IMR-90 (cell line): ENCODE results near the gene UBE2C. TPM values are rescaled to one million over a fixed set of nuclear protein-coding genes. Genes with fewer than 3 reads are reported as not detected.
A peak's percentile ranks its signal among the peaks of the same experiment; 100 is the strongest.

ENCODE experiments used
- ATAC-seq: fragments of 200-7000 bp; cut with Tn5 transposase; 2 replicates; pipeline ENCODE4 v1.9.1; 2020; ENCODE audit warnings: low read depth, mild to moderate bottlenecking, moderate library complexity
- BruUV-seq: library from RNA; stranded (reverse); fragments of 400-500 nt; replicated peaks from 2 replicates; lab custom pipeline; 2021; lab: Mats Ljungman, UMichigan
- CTCF ChIA-PET: fragments of 300-600 bp; formaldehyde crosslinking; extraction: SDS; loops from one replicate; lab custom pipeline; 2021; ENCODE audit warnings: antibody characterized with exemption; lab: Yijun Ruan, JAX
- POLR2A ChIA-PET: fragments of 300-600 bp; sonication (Branson Sonifier 250); formaldehyde crosslinking; loops from one replicate; lab custom pipeline; 2022; ENCODE audit warnings: antibody characterized with exemption; ENCODE audit not compliant: unreplicated experiment; lab: Charles Lee
- DNase-seq: peaks from one replicate; pipeline ENCODE4 v3.0.0; 2013
- H2AFZ ChIP-seq: replicated peaks from 2 replicates; pipeline ENCODE3; 2013; ENCODE audit warnings: low read length, mild to moderate bottlenecking; ENCODE audit not compliant: poor library complexity
- H2AK5ac ChIP-seq: 2 replicates; pipeline ENCODE4 v1.6.1; 2013; ENCODE audit warnings: low read depth, low read length, inconsistent platforms
- H2AK9ac ChIP-seq: replicated peaks from 2 replicates; pipeline ENCODE3; 2013; ENCODE audit warnings: mild to moderate bottlenecking, low read depth, low read length, moderate library complexity; ENCODE audit not compliant: poor library complexity
- H2BK120ac ChIP-seq: 2 replicates; pipeline ENCODE4 v1.6.1; 2013; ENCODE audit warnings: low read depth, low read length, inconsistent platforms
- H2BK15ac ChIP-seq: 3 replicates; pipeline ENCODE4 v1.6.1; 2013; ENCODE audit warnings: low read depth, low read length, inconsistent platforms
- H2BK20ac ChIP-seq: 2 replicates; pipeline ENCODE4 v1.6.1; 2013; ENCODE audit warnings: low read depth, mild to moderate bottlenecking, inconsistent platforms, low read length, moderate library complexity
- H2BK5ac ChIP-seq: 2 replicates; pipeline ENCODE4 v1.6.1; 2013; ENCODE audit warnings: mild to moderate bottlenecking, low read depth, low read length, inconsistent platforms; ENCODE audit not compliant: poor library complexity, severe bottlenecking
- H3K14ac ChIP-seq: replicated peaks from 2 replicates; pipeline ENCODE4 v1.6.1; 2013; ENCODE audit warnings: low read depth, low read length, inconsistent platforms
- H3K18ac ChIP-seq: 2 replicates; pipeline ENCODE4 v1.6.1; 2013; ENCODE audit warnings: low read depth, low read length, control low read depth
- H3K23ac ChIP-seq: 2 replicates; pipeline ENCODE4 v1.6.1; 2013; ENCODE audit warnings: low read depth, low read length, inconsistent platforms
- H3K27ac ChIP-seq: 2 replicates; pipeline ENCODE4 v1.5.1; 2013; ENCODE audit warnings: mild to moderate bottlenecking, control low read depth, low read length; ENCODE audit not compliant: insufficient read depth
- H3K27me3 ChIP-seq: 2 replicates; pipeline ENCODE4 v1.6.1; 2013; ENCODE audit warnings: low read length; ENCODE audit not compliant: control insufficient read depth, insufficient read depth
- H3K36me3 ChIP-seq: 2 replicates; pipeline ENCODE4 v1.6.1; 2013; ENCODE audit warnings: low read length, mixed read lengths; ENCODE audit not compliant: control insufficient read depth, insufficient read depth
- H3K4ac ChIP-seq: 2 replicates; pipeline ENCODE4 v1.6.1; 2013; ENCODE audit warnings: low read depth, low read length, inconsistent platforms
- H3K4me1 ChIP-seq: 2 replicates; pipeline ENCODE4 v1.6.1; 2013; ENCODE audit warnings: low read length, mixed read lengths; ENCODE audit not compliant: control insufficient read depth, insufficient read depth
- H3K4me2 ChIP-seq: 2 replicates; pipeline ENCODE4 v1.6.1; 2013; ENCODE audit warnings: low read depth, mild to moderate bottlenecking, control low read depth, low read length, moderate library complexity
- H3K4me3 ChIP-seq: 2 replicates; pipeline ENCODE4 v1.5.1; 2013; ENCODE audit warnings: low read depth, mild to moderate bottlenecking, control low read depth, low read length, moderate library complexity; ENCODE audit not compliant: insufficient read depth
- H3K56ac ChIP-seq: 2 replicates; pipeline ENCODE4 v1.6.1; 2013; ENCODE audit warnings: low read length, inconsistent platforms; ENCODE audit not compliant: insufficient read depth; ENCODE audit errors: extremely low read depth
- H3K79me1 ChIP-seq, 2 experiments: 2 replicates each; pipeline ENCODE4 v1.6.1; 2013; ENCODE audit warnings: low read length in 2 of 2, inconsistent platforms in 1 of 2, low read depth in 1 of 2
- H3K9ac ChIP-seq: 2 replicates; pipeline ENCODE4 v1.6.1; 2013; ENCODE audit warnings: low read depth, low read length, control low read depth
- H3K9me1 ChIP-seq: 2 replicates; pipeline ENCODE4 v1.6.1; 2013; ENCODE audit warnings: low read length, inconsistent platforms; ENCODE audit not compliant: insufficient read depth
- H3K9me3 ChIP-seq: 2 replicates; pipeline ENCODE4 v1.6.1; 2013; ENCODE audit warnings: low read length; ENCODE audit not compliant: control insufficient read depth, insufficient read depth
- H4K20me1 ChIP-seq: 2 replicates; pipeline ENCODE4 v1.6.1; 2013; ENCODE audit warnings: low read length, inconsistent platforms; ENCODE audit not compliant: insufficient read depth
- H4K5ac ChIP-seq: 2 replicates; pipeline ENCODE4 v1.6.1; 2013; ENCODE audit warnings: mild to moderate bottlenecking, low read depth, low read length, control low read depth
- H4K8ac ChIP-seq, 2 experiments: 2 replicates each; pipeline ENCODE4 v1.6.1; 2013; ENCODE audit warnings: low read depth in 2 of 2, low read length in 2 of 2, control low read depth in 1 of 2, inconsistent platforms in 1 of 2
- H4K91ac ChIP-seq: 2 replicates; pipeline ENCODE4 v1.6.1; 2013; ENCODE audit warnings: low read depth, low read length, inconsistent platforms; ENCODE audit not compliant: insufficient read depth
- CEBPB ChIP-seq: IDR thresholded peaks from 2 replicates; pipeline ENCODE4 v1.6.1; 2012; ENCODE audit warnings: low read depth, low read length, improper control_type of control experiment
- CHD1 ChIP-seq: IDR thresholded peaks from 2 replicates; pipeline ENCODE4 v1.6.1; 2012; ENCODE audit warnings: low read depth, low read length, improper control_type of control experiment
- ELK1 ChIP-seq: fragments of 150-350 bp; IDR thresholded peaks from 2 replicates; pipeline ENCODE4 v1.6.1; 2016; ENCODE audit warnings: low read depth, mild to moderate bottlenecking, low read length, moderate library complexity, borderline replicate concordance
- MAFK ChIP-seq: IDR thresholded peaks from 2 replicates; pipeline ENCODE4 v1.6.1; 2012; ENCODE audit warnings: low read depth, low read length, improper control_type of control experiment
- MAZ ChIP-seq: IDR thresholded peaks from 2 replicates; pipeline ENCODE4 v1.6.1; 2012; ENCODE audit warnings: low read depth, mild to moderate bottlenecking, low read length, improper control_type of control experiment, moderate library complexity, borderline replicate concordance
- NFE2L2 ChIP-seq: fragments of 150-350 bp; IDR thresholded peaks from 2 replicates; pipeline ENCODE4 v1.6.1; 2016; ENCODE audit warnings: low read depth, mild to moderate bottlenecking, low read length
- POLR2A ChIP-seq: IDR thresholded peaks from 2 replicates; pipeline ENCODE4 v1.6.1; 2012; ENCODE audit warnings: mild to moderate bottlenecking, low read depth, low read length
- RAD21 ChIP-seq: IDR thresholded peaks from 2 replicates; pipeline ENCODE4 v1.6.1; 2012; ENCODE audit warnings: low read length, improper control_type of control experiment
- RCOR1 ChIP-seq: IDR thresholded peaks from 2 replicates; pipeline ENCODE4 v1.6.1; 2012; ENCODE audit warnings: mild to moderate bottlenecking, low read length, improper control_type of control experiment; ENCODE audit not compliant: insufficient replicate concordance
- RFX5 ChIP-seq: IDR thresholded peaks from 2 replicates; pipeline ENCODE4 v1.8.0; 2012; ENCODE audit warnings: low read depth, mild to moderate bottlenecking, low read length, moderate library complexity
- SMC3 ChIP-seq: fragments of 150-350 bp; IDR thresholded peaks from 2 replicates; pipeline ENCODE4 v1.6.1; 2016; ENCODE audit warnings: low read depth, mild to moderate bottlenecking, antibody characterized with exemption, low read length, moderate library complexity
- WGBS, 2 experiments: methylation state at CpG; one replicate each; pipeline versions ENCODE4 v1.1.5 to v1.1.7; 2013; ENCODE audit warnings: missing lambda C conversion rate in 2 of 2; ENCODE audit not compliant: insufficient read length in 1 of 2; ENCODE audit errors: extremely low coverage in 2 of 2; 5-methylcytosine and 5-hydroxymethylcytosine counted together
- dilution Hi-C: fragments of 300-500 bp; cut with HindIII; formaldehyde crosslinking; loops from one replicate; pipeline ENCODE4 v1.14.3; 2018; ENCODE audit warnings: low sequenced_read_pairs; ENCODE audit not compliant: unreplicated experiment
- in situ Hi-C: fragments of 300-500 bp; cut with MboI; formaldehyde crosslinking; loops from 3 replicates; pipeline ENCODE4 v1.14.3; 2019; ENCODE audit warnings: low sequenced_read_pairs, inconsistent platforms, mixed read lengths
- intact Hi-C: fragments of 100-400 bp; cut with micrococcal nuclease; formaldehyde crosslinking; loops from 2 replicates; pipeline ENCODE4 v1.10.0; 2022
- polyA plus RNA-seq, 3 experiments: library from polyadenylated mRNA; depleted of rRNA; stranded (reverse); fragments of >200 nt; gene quantifications; 2 replicates each; pipeline ENCODE4 v1.2.3, GENCODE V29; 2012; ENCODE audit warnings: low replicate concordance in 1 of 3
- total RNA-seq: library from RNA; depleted of rRNA; stranded (reverse); fragments of >200 nt; gene quantifications from 2 replicates; pipeline ENCODE4 v1.2.3, GENCODE V29; 2012
- TF ChIP-seq, protein P1 (sequence below): conservative IDR thresholded peaks from 2 replicates; pipeline ENCODE4 v1.5.1; 2012; ENCODE audit warnings: mild to moderate bottlenecking, low read depth, low read length, improper control_type of control experiment
- TF ChIP-seq, protein P2 (sequence below): fragments of 150-350 bp; IDR thresholded peaks from 2 replicates; pipeline ENCODE4 v1.6.1; 2017; ENCODE audit warnings: mild to moderate bottlenecking, antibody characterized with exemption, low read length, low read depth

UBE2C gene
- total and polyA plus RNA-seq, 2 of the 4 experiments (the other 2 are of a cell fraction) = 43.4 to 120 TPM

DNA sequence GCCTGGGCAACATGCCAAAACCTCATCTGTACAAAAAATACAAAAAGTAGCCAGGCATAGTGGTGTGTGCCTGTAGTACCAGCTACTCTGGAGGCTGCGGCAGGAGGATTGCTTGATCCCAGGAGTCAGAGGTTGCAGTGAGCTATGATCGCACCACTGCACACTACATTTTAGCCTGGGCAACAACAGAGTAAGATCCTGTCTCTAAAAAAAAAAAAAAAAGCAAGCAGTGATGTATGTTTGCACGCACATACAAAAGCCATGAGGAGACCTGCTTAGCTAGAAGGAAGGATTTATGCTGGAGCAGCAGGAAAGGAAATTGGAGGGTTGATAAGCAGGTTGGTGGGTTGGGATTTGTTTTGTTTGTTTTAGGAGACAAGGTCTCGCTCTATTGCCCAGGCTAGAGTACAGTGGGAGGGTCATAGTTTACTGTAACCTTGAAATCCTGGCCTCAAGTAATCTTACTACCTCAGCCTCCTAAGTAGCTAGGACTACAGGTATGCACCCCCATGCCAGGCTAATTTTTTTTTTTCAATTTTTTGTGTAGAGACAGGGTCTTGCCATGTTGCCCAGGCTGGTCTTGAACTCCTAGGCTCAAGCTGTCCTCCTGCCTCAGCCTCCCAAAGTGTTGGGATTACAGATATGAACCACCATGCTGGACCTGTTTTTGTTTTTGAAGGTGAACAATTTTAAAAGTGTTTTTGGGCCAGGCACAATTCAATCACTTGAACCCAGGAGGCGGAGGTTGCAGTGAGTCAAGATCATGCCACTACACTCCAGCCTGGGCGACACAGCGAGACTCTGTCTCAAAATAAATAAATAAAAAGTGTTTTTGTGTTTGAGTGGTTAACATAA, 49.0 kb downstream of the UBE2C start:
- BruUV-seq = no TSS peak
- Histone ChIP-seq H2BK5ac (no peak overlapping the region), H3K4ac (no peak overlapping the region), H4K5ac (no peak overlapping the region), H2AFZ (no peak overlapping the region), H3K56ac (no peak overlapping the region), H3K9me1 (peaks cover 3% of the 10 kb centered on the region; the same call in 1 of the 2 replicates), H2AK9ac (no peak overlapping the region), H3K4me1 (peaks cover 4% of the 10 kb centered on the region; the same call in 1 of the 2 replicates), H3K79me1 (peaks cover 21 to 42% of the 10 kb centered on the region in 2 experiments), H3K4me3 (no peak overlapping the region), H2BK120ac (no peak overlapping the region), H3K18ac (no peak overlapping the region), H3K27me3 (no peaks in the 10 kb centered on the region), H3K23ac (no peak overlapping the region), H3K36me3 (no peaks in the 10 kb centered on the region), H4K20me1 (no peaks in the 10 kb centered on the region), H4K91ac (no peak overlapping the region), H2BK15ac (no peak overlapping the region), H2AK5ac (peak overlapping the region; percentile 29; the same call in 1 of the 2 replicates), H3K4me2 (no peak overlapping the region), H4K8ac (no peak overlapping the region), H3K14ac (no peak overlapping the region), H2BK20ac (no peak overlapping the region), H3K9ac (no peak overlapping the region), H3K27ac (no peak overlapping the region), H3K9me3 (no peaks in the 10 kb centered on the region)
- in situ Hi-C loops = no loop called here
- ATAC-seq (no peak), DNase-seq (no peak)
- ChIA-PET CTCF (no interaction called here), POLR2A (no interaction called here)
- no CpG with 5 or more reads among the region's 7 CpGs for WGBS, 2 experiments
- no peak for TF ChIP-seq NFE2L2
- TF ChIP-seq ELK1 = no peak
- TF ChIP-seq POLR2A = no peak
- TF ChIP-seq, protein P1, sequence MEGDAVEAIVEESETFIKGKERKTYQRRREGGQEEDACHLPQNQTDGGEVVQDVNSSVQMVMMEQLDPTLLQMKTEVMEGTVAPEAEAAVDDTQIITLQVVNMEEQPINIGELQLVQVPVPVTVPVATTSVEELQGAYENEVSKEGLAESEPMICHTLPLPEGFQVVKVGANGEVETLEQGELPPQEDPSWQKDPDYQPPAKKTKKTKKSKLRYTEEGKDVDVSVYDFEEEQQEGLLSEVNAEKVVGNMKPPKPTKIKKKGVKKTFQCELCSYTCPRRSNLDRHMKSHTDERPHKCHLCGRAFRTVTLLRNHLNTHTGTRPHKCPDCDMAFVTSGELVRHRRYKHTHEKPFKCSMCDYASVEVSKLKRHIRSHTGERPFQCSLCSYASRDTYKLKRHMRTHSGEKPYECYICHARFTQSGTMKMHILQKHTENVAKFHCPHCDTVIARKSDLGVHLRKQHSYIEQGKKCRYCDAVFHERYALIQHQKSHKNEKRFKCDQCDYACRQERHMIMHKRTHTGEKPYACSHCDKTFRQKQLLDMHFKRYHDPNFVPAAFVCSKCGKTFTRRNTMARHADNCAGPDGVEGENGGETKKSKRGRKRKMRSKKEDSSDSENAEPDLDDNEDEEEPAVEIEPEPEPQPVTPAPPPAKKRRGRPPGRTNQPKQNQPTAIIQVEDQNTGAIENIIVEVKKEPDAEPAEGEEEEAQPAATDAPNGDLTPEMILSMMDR = no peak
- TF ChIP-seq, protein P2, sequence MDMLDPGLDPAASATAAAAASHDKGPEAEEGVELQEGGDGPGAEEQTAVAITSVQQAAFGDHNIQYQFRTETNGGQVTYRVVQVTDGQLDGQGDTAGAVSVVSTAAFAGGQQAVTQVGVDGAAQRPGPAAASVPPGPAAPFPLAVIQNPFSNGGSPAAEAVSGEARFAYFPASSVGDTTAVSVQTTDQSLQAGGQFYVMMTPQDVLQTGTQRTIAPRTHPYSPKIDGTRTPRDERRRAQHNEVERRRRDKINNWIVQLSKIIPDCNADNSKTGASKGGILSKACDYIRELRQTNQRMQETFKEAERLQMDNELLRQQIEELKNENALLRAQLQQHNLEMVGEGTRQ = no peak
- TF ChIP-seq CHD1 = no peak
- TF ChIP-seq RAD21 = no peak
- TF ChIP-seq RFX5 = no peak
- TF ChIP-seq MAFK = no peak
- no peak for TF ChIP-seq RCOR1
- TF ChIP-seq SMC3 = no peak
- TF ChIP-seq MAZ = no peak
- TF ChIP-seq CEBPB = no peak
- intact Hi-C loops = no loop called here
- dilution Hi-C loops = no loop called here
